GM21576 (cell line): Measurements from ENCODE around the gene SDK1.

ENCODE experiments used
- ATAC-seq: cut with Tn5 transposase; IDR thresholded peaks from one replicate; pipeline ENCODE4 v1.9.1; 2021; ENCODE audit warnings: mild to moderate bottlenecking, moderate library complexity; ENCODE audit not compliant: unreplicated experiment

Gene SDK1, protein sequence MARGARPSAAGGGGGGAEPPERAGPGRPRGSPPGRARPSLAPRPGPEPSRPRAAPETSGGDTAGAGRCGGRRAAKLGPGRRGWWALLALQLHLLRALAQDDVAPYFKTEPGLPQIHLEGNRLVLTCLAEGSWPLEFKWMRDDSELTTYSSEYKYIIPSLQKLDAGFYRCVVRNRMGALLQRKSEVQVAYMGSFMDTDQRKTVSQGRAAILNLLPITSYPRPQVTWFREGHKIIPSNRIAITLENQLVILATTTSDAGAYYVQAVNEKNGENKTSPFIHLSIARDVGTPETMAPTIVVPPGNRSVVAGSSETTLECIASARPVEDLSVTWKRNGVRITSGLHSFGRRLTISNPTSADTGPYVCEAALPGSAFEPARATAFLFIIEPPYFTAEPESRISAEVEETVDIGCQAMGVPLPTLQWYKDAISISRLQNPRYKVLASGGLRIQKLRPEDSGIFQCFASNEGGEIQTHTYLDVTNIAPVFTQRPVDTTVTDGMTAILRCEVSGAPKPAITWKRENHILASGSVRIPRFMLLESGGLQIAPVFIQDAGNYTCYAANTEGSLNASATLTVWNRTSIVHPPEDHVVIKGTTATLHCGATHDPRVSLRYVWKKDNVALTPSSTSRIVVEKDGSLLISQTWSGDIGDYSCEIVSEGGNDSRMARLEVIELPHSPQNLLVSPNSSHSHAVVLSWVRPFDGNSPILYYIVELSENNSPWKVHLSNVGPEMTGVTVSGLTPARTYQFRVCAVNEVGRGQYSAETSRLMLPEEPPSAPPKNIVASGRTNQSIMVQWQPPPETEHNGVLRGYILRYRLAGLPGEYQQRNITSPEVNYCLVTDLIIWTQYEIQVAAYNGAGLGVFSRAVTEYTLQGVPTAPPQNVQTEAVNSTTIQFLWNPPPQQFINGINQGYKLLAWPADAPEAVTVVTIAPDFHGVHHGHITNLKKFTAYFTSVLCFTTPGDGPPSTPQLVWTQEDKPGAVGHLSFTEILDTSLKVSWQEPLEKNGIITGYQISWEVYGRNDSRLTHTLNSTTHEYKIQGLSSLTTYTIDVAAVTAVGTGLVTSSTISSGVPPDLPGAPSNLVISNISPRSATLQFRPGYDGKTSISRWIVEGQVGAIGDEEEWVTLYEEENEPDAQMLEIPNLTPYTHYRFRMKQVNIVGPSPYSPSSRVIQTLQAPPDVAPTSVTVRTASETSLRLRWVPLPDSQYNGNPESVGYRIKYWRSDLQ (N-terminal part only)

DNA sequence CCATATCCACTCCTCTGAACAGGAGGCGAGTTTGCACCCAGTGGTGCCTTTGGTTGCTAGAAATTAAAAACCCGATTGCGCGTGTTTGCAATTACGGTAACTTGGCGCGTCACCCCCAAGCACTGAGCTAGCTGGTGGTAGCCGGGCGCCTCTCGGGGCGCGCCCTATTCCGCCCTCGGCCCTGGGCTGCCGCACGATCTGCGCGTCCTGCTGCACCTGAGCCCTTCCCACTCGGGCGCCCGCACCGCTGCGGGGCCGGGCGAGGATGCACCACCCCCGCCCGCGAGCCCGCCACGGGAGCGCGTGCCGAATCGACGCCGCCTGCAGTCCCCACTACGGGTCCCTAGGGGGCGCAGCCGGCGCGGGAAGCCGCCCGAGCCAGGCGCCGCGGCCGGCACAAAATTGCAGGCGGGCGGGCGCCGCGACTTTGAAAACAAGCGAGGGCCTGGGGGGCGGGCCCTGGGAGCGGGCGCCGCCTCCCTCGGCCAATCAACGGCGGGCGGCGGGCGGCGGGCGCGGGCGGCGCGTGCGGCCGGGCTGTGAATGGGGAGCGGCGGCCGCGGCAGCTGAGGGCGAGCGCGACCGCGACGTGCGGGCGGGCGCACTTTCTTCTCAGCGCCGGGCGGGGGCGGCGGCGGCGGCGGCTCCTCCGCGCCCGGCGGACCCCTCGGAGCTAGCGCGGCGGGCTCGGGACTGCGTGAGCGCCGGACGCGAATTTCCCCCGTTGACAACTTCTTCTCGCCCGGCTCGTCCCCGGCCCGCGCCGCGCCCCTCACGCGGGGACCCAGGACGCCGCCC is at the start of gene SDK1:
TSS of gene SDK1 (plus strand) at position 602 of the 798 bp plus-strand sequence. CDS start 335 bp downstream, outside the sequence.
- peak; percentile 93 for ATAC-seq

DNA sequence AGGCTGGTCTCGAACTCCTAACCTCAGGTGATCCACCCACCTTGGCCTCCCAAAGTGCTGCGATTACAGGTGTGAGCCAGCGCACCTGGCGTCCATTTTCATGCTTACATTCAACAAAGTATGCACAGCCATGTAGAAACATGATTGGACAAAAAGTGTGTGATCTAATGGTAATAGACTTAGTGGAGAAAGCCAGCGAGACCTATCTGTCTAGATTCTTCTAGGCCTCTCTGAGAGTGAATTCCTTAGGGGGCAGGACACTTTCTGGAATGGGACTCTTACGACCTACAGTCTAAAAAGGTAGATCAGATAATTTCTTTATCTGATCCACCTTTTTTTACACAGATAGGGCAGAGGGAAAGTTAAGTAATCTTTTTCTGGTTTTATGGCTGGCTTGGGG is 46.3 kb upstream of the SDK1 start:
- no peak for ATAC-seq

DNA sequence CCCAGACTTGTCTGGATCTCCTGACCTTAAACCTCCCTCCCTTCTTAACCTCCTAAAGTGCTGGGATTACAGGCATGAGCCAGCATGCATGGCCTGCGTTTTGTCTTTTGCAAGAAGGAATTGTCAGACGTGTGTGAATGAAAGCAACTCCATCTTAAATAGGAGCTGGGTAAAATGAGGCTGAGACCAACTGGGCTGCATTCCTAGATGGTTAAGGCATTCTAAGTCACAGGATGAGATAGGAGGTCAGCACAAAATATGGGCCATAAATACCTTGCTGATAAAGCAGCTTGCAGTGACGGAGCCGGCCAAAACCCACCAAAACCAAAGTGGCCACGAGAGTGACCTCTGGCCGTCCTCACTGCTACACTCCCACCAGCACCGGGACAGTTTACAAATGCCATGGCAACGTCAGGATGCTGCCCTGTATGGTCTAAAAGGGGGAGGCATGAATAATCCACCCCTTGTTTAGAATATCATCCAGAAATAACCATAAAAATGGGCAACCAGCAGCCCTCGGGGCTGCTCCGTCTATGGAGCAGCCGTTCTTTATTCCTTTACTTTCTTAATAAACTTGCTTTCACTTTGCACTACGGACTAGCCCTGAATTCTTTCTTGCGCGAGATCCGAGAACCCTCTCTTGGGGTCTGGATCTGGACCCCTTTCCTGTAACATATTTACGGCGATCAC is 41.2 kb upstream of the SDK1 start:
- ATAC-seq, result no peak

DNA sequence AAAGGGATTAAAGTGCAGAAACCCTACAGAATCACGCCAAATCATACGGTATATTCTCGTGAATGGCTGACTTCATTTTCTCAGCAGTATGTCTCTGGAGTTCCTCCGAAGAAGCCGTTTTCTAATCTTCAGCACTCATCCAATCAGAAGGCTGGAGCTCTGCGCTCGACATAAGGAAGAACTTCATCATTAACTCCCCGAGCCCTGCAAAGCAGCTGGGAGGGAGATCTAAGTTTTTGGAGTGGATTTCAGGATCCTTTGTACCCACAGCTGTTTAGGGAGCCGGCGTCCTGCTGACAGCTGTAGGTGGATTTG is 40.7 kb upstream of the SDK1 start:
- ATAC-seq, result no peak

DNA sequence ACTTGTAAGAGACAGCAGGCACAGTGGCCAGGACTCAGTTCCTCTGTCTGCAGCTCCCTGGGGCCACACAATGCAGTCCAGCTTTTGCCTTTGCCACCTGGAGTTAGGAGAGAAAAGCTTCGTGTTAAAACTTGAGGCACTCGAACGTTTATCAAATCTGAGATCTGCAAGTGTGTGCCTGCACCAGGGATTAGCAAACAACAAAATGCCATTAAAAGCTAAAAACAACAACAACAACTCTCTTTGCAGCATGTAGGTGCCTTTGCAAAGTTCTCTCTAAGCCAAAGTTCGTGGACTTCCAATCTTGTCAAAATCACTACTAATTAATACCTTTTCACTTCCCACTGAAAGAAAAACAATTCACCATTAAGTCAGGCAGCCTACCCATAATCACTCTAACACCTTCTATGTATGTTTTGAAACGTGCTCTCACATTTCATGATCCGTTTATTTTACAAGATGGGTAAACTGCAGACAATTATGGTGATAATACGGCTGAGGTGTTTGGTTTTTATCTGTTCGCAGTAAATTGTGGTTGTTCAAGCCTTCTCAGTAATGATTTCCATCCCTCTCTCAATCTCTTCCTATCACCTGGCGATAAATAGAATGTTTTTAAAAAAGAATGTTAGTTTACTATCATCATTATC is 36.2 kb upstream of the SDK1 start:
- no peak for ATAC-seq

DNA sequence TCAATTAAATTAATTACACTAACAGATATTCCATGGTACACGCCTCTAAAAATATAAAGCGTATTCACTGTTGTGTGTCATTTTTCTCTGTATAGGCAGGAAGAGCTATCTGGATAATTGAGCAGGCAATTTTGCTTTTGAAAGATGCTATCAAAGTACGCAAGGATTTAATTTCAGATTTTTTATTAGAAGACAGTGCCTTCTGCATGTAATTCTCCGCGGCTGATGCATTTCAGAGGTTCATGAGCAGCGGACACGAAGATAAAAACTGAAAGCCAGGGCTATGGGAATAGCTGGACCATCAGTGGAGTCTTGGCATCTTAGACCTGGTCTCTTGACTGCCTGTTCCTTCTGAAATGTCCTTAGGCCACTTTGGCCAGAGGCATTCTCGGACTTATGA is 35.7 kb upstream of the SDK1 start:
- no peak for ATAC-seq

DNA sequence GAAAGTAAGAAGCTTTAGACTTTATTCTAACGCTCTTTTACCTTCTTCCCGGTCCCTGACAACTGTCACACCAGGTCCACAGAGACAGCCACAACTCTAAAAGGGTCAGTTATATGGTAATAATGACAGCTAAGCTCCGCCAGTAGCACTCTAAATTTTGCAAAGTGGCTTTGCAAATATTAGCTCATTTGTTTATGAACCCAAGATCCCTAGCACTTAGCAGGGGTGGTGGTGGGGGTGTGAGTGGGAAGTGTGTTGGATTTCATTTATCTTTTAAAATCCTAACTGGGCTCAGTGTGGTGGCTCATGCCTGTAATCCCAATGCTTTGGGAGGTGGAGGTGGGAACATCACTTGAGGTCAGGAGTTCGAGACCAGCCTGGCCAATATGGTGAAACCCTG is 34.8 kb upstream of the SDK1 start:
- no peak for ATAC-seq

DNA sequence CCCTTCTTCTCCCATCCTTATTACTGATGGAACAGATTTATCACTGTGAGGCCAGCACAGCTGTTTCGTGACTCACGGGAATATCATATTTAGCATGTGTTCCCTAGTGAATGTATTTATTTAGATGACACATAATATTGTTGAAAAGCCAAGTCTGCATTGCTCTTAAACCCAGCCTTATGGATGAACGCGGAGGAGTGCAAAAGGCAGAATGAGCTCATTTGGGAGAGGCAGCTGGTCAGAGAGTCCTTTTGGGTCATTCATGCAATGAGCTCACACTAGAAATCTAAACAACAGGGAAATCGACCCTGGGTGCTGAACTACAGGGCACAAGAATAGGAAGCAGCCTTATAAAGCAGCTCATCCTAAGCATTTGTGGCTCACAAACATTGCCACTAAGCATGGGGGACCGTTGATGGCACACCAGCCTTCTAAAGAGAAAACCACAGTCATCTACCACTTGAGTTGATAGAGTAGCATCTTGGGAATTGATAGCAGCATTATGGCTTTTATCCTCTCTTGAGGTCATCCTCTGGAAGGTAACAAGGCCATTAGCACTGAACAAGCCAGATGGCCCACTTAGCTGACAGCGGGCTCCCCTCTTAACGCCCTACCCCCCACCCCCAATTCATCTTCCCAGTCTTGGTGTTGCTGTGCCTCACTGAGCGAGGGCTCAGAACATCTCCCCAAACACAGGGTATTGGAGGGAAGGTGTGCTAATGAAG is 32.9 kb upstream of the SDK1 start:
- ATAC-seq, result no peak

DNA sequence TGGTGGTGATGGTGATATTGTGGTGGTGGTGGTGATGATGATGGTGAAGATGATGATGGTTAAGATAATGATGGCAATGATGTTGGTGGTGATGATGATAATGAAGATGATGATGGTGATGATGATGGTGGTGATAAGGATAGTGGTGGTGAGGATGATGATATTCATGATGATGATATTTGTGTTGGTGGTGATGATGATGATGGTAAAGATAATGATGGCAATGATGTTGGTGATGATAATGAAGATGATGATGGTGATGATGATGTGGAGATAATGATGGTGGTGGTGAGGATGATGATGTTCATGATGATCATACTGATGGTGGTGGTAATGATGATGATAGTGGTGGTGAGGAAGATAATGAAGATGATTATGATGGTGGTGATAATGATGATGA is 30.7 kb upstream of the SDK1 start:
- ATAC-seq, result no peak

DNA sequence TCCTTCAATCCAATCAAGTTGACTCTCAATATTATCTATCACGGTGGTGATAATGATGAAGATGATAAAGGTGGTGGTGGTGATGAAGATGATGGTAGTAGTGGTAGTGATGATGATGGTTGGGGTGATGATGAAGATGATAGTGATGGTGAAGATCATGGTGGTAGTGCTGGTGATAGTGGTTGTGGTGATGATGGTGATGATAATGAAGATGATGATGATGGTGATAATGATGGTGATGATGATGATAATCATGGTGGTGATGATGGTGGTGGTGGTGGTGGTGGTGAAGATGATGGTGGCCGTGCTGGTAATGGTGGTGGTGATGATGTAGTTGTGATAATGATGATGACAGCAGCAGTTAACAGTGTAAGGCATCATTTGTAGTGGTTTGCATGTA is 29.8 kb upstream of the SDK1 start:
- ATAC-seq, result no peak

DNA sequence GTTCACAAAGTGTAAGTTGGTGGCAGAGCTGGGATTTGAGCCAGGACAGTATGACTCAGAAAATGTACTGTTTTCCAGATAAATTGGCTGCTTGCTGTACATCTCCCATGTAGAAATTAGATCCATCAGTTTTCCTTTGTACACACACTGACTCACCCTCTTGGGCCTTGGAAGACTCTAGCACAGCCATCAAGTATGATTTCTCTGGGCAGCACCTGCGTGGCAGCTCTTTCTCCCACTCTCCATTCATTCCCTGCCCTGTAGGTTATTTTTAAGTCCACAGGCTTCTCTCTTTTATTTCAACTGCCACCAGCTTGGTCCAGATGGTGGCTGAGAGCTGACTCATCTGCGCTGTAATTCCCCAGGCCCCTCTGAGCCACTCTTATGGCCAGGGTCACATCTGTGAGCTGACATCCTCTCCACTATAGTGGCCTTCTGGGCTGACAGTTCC is 28.3 kb upstream of the SDK1 start:
- no peak for ATAC-seq

DNA sequence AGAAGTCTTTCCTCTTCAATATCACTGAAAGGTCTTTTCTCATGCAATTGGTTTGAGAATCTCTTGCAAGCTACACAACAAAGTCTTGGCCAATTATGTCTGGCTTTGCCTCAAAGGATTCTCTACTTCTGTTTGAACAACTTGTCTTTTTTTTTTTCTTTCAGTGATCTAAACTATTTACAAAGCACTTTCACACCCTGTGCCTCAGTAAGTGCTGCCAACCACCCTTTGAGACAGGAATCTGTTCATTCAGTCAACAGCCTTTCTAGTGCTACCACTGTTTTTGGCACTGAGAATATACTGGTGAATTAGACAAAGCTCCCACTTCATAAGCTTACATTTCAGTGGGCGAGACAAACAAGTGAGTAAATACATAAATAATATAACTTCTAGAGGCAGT is 26.9 kb upstream of the SDK1 start:
- no peak for ATAC-seq

DNA sequence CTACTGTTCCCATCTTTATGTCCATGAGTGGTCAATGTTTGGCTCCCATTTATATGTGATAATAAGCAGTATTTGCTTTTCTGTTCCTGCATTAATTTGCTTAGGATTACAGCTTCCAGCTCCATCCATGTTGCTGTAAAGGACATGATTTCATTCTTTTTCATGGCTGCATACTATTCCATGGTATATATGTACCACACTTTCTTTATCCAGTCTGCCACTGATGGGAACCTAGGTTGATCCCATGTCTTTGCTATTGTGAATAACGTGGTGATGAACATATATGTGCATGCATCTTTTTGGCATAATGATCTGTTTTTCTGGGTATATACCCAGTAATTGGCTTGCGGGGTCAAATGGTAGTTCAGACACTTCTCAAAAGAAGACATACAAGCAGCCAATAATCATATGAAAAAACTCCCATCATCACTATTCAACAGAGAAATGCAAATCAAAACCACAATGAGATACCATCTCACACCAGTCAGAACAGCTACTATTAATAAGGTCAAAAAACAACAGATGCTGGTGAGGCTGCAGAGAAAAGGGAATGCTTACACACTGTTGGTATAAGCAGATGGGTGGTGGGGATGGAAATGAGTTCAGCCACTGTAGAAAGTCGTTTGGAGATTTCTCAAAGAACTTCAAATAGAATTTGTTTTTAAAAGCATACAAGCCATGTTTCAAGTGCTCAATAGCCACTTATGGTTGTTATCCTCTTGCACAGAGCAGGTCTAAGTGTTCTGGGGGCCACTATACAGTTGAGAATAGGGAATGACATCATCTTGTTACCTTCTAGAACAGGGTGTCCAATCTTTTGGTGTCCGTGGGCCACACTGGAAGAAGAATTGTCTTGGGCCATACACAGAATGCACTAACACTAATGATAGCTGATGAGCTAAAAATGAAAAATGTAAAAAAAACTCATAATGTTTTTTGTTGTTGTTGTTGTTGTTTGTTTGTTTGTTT is 23.2 kb upstream of the SDK1 start:
- ATAC-seq, result no peak

DNA sequence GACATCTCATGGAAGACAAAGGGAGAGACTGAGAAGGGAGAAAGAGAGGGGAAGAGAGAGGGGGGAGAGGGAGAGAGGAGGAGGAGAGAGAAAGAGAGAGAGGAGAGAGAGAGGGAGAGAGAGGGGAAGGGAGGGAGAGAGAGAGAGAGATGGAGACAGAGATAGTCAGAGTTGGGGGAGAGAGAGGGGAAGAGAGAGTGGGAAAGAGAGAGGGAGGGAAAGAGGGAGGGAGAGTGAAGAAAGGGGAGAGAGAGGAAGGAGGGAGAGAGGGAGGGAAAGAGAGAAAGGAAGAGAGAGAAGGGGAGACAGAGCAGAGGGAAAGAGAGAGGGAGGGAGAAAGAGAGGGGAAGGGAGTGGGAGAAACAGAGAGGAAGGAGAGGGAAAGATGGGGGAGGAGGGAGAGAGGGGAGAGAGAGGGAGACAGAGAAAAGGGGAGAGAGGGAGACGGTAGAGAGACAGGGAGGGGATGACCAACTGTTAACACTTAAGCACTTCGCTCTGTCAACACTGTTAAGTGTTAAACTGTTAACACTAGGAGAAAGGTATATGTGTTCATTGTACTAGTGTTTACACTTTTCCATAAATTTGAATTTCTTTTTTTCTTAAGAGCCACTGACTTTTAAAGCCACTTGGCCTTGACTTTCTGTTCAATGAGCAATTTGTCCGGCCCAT is 21.8 kb upstream of the SDK1 start:
- ATAC-seq, result no peak

DNA sequence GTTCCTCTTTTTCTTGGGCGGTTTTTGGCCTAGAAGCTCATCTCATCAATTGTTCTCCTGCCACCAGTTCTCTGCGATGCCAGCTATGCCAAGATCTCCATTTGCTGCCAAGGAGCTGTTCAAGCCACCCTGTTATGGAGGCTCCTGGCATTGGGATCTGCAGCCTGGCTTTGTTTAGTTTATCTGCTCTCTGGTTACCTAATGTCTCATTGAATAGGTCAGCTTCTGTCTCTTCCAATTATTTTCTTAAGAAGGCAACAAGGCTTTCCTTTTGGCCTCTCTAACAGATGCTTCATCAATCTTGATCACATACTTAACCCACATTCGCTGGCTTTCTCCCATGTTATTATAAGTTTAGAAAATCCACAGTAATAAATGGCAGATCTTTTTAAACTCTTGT is 20.6 kb upstream of the SDK1 start:
- no peak for ATAC-seq

DNA sequence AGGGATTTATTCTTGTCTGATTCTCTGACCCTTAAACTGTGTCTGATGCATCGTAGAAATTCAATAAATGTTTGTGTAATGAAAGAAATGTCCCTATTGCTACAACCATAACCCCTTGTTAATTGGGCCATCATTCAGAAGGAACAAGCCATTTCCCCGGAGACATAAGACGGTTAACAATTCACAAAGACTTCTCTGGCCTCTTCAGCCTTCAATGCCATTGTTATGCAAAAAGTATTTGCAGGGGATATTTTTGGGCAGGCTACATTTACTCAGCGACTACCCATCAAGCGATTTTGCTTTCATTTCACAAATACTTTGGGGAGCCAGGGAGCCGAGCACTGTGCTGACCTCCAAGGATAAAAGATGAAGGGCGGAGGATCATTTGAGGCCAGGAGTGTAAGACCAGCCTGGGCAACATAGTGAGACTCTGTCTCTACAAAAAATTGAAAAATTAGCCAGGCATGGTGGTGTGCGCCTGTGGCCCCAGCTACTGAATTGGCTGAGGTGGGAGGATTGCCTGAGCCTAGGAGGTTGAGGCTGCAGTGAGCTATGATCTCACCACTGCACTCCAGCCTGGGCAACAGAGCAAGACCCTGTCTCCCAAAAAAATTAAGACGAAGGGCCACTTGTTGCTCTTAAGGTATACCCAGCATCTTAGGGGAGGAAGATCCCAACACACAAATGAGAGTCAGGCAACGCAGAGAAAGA is 20.0 kb upstream of the SDK1 start:
- no peak for ATAC-seq

DNA sequence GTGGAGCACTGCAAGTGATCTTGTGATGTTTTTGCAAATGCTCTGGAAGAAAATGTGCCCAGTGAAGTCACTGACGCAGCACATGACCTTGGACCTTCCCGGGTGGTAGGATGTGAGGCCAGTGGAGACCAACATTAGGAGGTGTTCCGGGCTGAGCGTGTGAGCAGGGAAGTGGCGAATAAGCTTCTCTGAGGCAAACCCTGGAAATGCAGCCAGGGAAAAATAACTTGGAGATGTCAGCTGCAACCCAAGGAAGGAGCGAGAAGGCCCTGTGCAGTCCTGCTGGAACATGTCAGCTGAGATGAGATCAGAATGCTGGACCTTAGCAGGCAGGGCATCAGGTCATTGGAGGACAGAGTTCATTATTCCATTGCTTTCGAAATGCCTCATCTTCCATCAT is 18.6 kb upstream of the SDK1 start:
- ATAC-seq, result no peak
